Mucosa of descending colon (tissue), 3 donors: ENCODE data around the gene NEDD9. TPM values are rescaled to one million over a fixed set of nuclear protein-coding genes. Genes with fewer than 3 reads are reported as not detected.
A peak's percentile ranks its signal among the peaks of the same experiment; 100 is the strongest.

Experiments
- ATAC-seq: fragments of 200-7000 bp; cut with Tn5 transposase; one replicate; pipeline ENCODE4 v1.9.1; 2020; ENCODE audit warnings: mild to moderate bottlenecking, moderate library complexity
- DNase-seq, 3 donors: peaks; one replicate each; pipeline ENCODE4 v3.0.0-alpha.2; 2020
- H3K36me3 ChIP-seq: fragments of 200-600 bp; one replicate; pipeline ENCODE4 v1.8.0; 2021; ENCODE audit warnings: low read depth, mild to moderate bottlenecking
- H3K4me1 ChIP-seq: fragments of 200-600 bp; one replicate; pipeline ENCODE4 v1.8.0; 2021; ENCODE audit warnings: low read depth, mild to moderate bottlenecking
- H3K4me3 ChIP-seq: fragments of 200-600 bp; one replicate; pipeline ENCODE4 v1.8.0; 2021; ENCODE audit warnings: mild to moderate bottlenecking
- H3K9me3 ChIP-seq: fragments of 200-600 bp; one replicate; pipeline ENCODE4 v1.8.0; 2021; ENCODE audit warnings: mild to moderate bottlenecking
- CTCF ChIP-seq: fragments of 200-600 bp; IDR thresholded peaks from one replicate; pipeline ENCODE4 v1.8.0; 2022; ENCODE audit warnings: antibody characterized with exemption, mild to moderate bottlenecking
- intact Hi-C, 2 donors: fragments of 100-400 bp; cut with DNase I in 1 of 2; cut with micrococcal nuclease in 1 of 2; formaldehyde crosslinking; loops; one replicate each; pipeline versions ENCODE4 v1.11.0 to v1.11.1; 2022; cut with DNase I, micrococcal nuclease
- total RNA-seq, 3 donors: library from RNA; stranded (reverse); fragmentation: NEBNext Ultra II Directional in 2 of 3; extraction: Animal tissue kit (Norgen Biotek cat#: 25700) in 2 of 3; gene quantifications; one replicate each; pipeline versions ENCODE4 v1.2.1 to v1.2.4, GENCODE V29; 2021 to 2023
- donor health status: DM: no; HTN: no; CAD: no; lungs with moderate emphysema.
- donor health status: DM: no; HTN: no; CAD: no.
- donor health status: DM: no; HTN: yes; CAD: no.

The NEDD9 gene
- total RNA-seq, 3 donors from 2014 or later = 41.4 to 66.6 (median 62.1) TPM

GRCh38 chr6:11162262-11162661 is 70.2 kb downstream of the NEDD9 start:
- DNase-seq (no peak), ATAC-seq (no peak)
- Histone ChIP-seq H3K36me3 (no peaks in the 10 kb centered on the region), H3K9me3 (no peaks in the 10 kb centered on the region), H3K4me3 (no peak overlapping the region), H3K4me1 (no peaks in the 10 kb centered on the region)
- intact Hi-C loops = no loop called here
- TF ChIP-seq CTCF = no peak

GRCh38 chr6:11161031-11161956 is 71.2 kb downstream of the NEDD9 start:
- H3K4me3 ChIP-seq = no peak overlapping the region
- peak; percentile 40 for ATAC-seq
- intact Hi-C loops = no loop called here
- no peak for DNase-seq
- H3K36me3 ChIP-seq = no peaks in the 10 kb centered on the region
- TF ChIP-seq CTCF = no peak
- H3K4me1 ChIP-seq = no peaks in the 10 kb centered on the region
- no peaks in the 10 kb centered on the region for H3K9me3 ChIP-seq

DNA sequence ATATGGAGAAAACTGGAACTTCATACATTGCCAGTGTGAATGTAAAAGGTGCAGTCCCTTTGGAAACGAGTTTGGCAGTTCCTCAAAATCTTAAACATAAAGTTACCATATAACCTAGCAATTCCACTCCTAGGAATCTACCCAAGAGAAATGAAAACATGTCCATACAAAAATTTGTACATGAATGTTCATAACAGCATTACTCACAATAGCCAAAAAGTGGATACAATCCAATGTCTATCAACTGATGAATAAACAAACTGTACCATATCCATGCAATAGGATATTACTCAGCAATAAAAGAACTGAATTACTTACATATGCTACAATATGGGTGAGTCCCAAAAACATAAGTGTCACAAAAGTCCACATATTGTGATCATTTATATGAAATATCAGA is 72.3 kb downstream of the NEDD9 start:
- Histone ChIP-seq H3K4me3 (no peak overlapping the region), H3K9me3 (no peaks in the 10 kb centered on the region), H3K4me1 (no peaks in the 10 kb centered on the region), H3K36me3 (no peaks in the 10 kb centered on the region)
- no peak for DNase-seq
- intact Hi-C loops = no loop called here
- no peak for TF ChIP-seq CTCF
- ATAC-seq = peak; percentile 51

DNA sequence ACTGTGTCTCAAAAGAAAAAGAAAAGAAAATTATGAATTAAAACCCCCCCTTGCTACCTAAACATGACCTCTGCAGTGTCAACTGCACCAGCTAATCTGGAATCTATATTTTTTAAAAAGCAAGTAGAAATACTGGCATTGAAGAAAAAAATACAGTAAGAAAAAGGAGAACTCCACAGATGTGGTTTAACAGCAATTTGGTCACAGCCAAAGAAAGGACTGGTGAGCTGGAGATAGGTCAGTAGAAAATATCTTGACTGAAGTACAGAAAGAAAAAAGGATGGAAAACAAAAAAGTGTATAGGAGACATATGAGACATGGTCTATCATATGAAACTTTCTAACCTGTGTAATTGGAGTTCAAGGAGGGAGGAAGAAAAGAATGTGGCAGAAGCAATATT is 76.9 kb downstream of the NEDD9 start:
- intact Hi-C loops = no loop called here
- no peaks in the 10 kb centered on the region for H3K9me3 ChIP-seq
- ATAC-seq (no peak), DNase-seq (no peak)
- TF ChIP-seq CTCF = no peak
- no peaks in the 10 kb centered on the region for H3K36me3 ChIP-seq
- H3K4me1 ChIP-seq = no peaks in the 10 kb centered on the region
- no peak overlapping the region for H3K4me3 ChIP-seq

DNA sequence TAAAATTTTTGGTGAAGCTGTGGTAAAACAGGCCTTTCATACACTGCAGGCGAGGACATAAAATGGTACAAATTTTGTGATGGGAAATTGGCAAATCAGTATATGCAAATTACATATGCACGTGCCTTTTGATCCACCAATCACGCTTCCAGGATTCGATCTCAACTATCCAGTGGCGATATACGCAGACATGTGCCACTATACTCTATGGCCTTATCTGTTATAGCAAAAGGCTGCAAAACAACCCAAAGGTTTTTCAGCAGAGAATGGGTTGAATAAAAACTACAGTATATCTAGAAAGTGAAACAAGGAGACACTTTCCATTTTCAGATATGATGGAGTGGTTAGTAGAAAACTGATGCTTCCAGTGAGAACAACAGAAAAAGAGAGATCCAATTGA is 79.0 kb downstream of the NEDD9 start:
- TF ChIP-seq CTCF = no peak

More for the DNA sequence above, 79.0 kb downstream of the NEDD9 start:
- Histone ChIP-seq H3K9me3 (no peaks in the 10 kb centered on the region), H3K36me3 (no peaks in the 10 kb centered on the region), H3K4me1 (no peaks in the 10 kb centered on the region), H3K4me3 (no peak overlapping the region)
- intact Hi-C loops = no loop called here
- DNase-seq (no peak), ATAC-seq (no peak)
